GM18499 (cell line): Measurements from ENCODE around the gene UCKL1.
"Not testable (repeated sequence)": the region's sequence is repeated elsewhere in the genome, so short reads cannot be mapped to it uniquely, and the experiment has no call there.

Source experiments
- ATAC-seq: cut with Tn5 transposase; IDR thresholded peaks from one replicate; pipeline ENCODE4 v1.9.1; 2021; ENCODE audit warnings: moderate number of reproducible peaks; ENCODE audit not compliant: insufficient read depth, unreplicated experiment

The UCKL1 gene

GRCh38 chr20:63960654-63961621, 4.7 kb upstream of the UCKL1 start:
- ATAC-seq, result not testable (repeated sequence)

GRCh38 chr20:63959699-63960075, 3.5 kb upstream of the UCKL1 start:
- no peak for ATAC-seq

GRCh38 chr20:63958964-63959698, 2.9 kb upstream of the UCKL1 start:
- no peak for ATAC-seq

- ATAC-seq, result no peak
Observed at GRCh38 chr20:63958471-63958870, 2.3 kb upstream of the UCKL1 start.

GRCh38 chr20:63957690-63958441, 1.6 kb upstream of the UCKL1 start:
- no peak for ATAC-seq

GRCh38 chr20:63957004-63957689, 931 bp upstream of the UCKL1 start:
- ATAC-seq, result no peak

- peak; percentile 5 for ATAC-seq
Observed at GRCh38 chr20:63956664-63957003, 418 bp upstream of the UCKL1 start.

GRCh38 chr20:63955281-63955826, 862 bp downstream of the UCKL1 start:
- ATAC-seq, result no peak

GRCh38 chr20:63953764-63954429, 2.3 kb downstream of the UCKL1 start:
- ATAC-seq, result no peak

- no peak for ATAC-seq
Observed at GRCh38 chr20:63952769-63953168, 3.4 kb downstream of the UCKL1 start.

GRCh38 chr20:63952210-63952535, 4.0 kb downstream of the UCKL1 start:
- ATAC-seq, result no peak

- ATAC-seq, result no peak
Observed at GRCh38 chr20:63951398-63952209, 4.6 kb downstream of the UCKL1 start.

- no peak for ATAC-seq
Observed at GRCh38 chr20:63950701-63951397, 5.4 kb downstream of the UCKL1 start.

GRCh38 chr20:63947638-63948456, 8.4 kb downstream of the UCKL1 start:
- no peak for ATAC-seq

GRCh38 chr20:63946986-63947637, 9.1 kb downstream of the UCKL1 start:
- ATAC-seq, result no peak

GRCh38 chr20:63945921-63946920, 10.0 kb downstream of the UCKL1 start:
- no peak for ATAC-seq
